ENCODE measurements around the gene NR2C2.

NR2C2 gene

GRCh38 chr3:14913926-14914778, 33.2 kb upstream of the NR2C2 start:
- TF ChIP-seq ZNF274 (IDR thresholded peaks at IDR 0.05; ENCODE audit: low read depth, low read length) = no peak

GRCh38 chr3:14914779-14915117, 32.6 kb upstream of the NR2C2 start:
- H3K4me3 ChIP-seq (ENCODE audit: low read length) = no peak overlapping the region
- TF ChIP-seq ZNF274 (IDR thresholded peaks at IDR 0.05; ENCODE audit: low read depth, low read length) = no peak

More at GRCh38 chr3:14913926-14914778, 33.2 kb upstream of the NR2C2 start:
- H3K4me3 ChIP-seq (ENCODE audit: low read length) = no peak overlapping the region

GRCh38 chr3:14915636-14916222, 31.7 kb upstream of the NR2C2 start:
- H3K4me3 ChIP-seq (ENCODE audit: low read length) = no peak overlapping the region
- TF ChIP-seq ZNF274 (IDR thresholded peaks at IDR 0.05; ENCODE audit: low read depth, low read length) = no peak

GRCh38 chr3:14918356-14918860, 29.0 kb upstream of the NR2C2 start:
- no peak overlapping the region for H3K4me3 ChIP-seq (ENCODE audit: low read length)
- no peak for TF ChIP-seq ZNF274 (IDR thresholded peaks at IDR 0.05; ENCODE audit: low read depth, low read length)

GRCh38 chr3:14920536-14920935, 26.8 kb upstream of the NR2C2 start:
- TF ChIP-seq ZNF274 (IDR thresholded peaks at IDR 0.05; ENCODE audit: low read depth, low read length) = no peak
- H3K4me3 ChIP-seq (ENCODE audit: low read length) = no peak overlapping the region

- no peak for TF ChIP-seq ZNF274 (IDR thresholded peaks at IDR 0.05; ENCODE audit: low read depth, low read length)
- H3K4me3 ChIP-seq (ENCODE audit: low read length) = no peak overlapping the region
These were observed 26.3 kb upstream of the NR2C2 start for GRCh38 chr3:14921034-14921616.

GRCh38 chr3:14921811-14922705, 25.3 kb upstream of the NR2C2 start:
- H3K4me3 ChIP-seq (ENCODE audit: low read length) = no peak overlapping the region
- TF ChIP-seq ZNF274 (IDR thresholded peaks at IDR 0.05; ENCODE audit: low read depth, low read length) = no peak

GRCh38 chr3:14922863-14923262, 24.5 kb upstream of the NR2C2 start:
- H3K4me3 ChIP-seq (ENCODE audit: low read length) = no peak overlapping the region
- no peak for TF ChIP-seq ZNF274 (IDR thresholded peaks at IDR 0.05; ENCODE audit: low read depth, low read length)

GRCh38 chr3:14923476-14923875, 23.9 kb upstream of the NR2C2 start:
- no peak for TF ChIP-seq ZNF274 (IDR thresholded peaks at IDR 0.05; ENCODE audit: low read depth, low read length)
- H3K4me3 ChIP-seq (ENCODE audit: low read length) = no peak overlapping the region

GRCh38 chr3:14925729-14926591, 21.4 kb upstream of the NR2C2 start:
- no peak overlapping the region for H3K4me3 ChIP-seq (ENCODE audit: low read length)
- no peak for TF ChIP-seq ZNF274 (IDR thresholded peaks at IDR 0.05; ENCODE audit: low read depth, low read length)

GRCh38 chr3:14926592-14926991, 20.8 kb upstream of the NR2C2 start:
- no peak for TF ChIP-seq ZNF274 (IDR thresholded peaks at IDR 0.05; ENCODE audit: low read depth, low read length)
- no peak overlapping the region for H3K4me3 ChIP-seq (ENCODE audit: low read length)

- no peak for TF ChIP-seq ZNF274 (IDR thresholded peaks at IDR 0.05; ENCODE audit: low read depth, low read length)
- no peak overlapping the region for H3K4me3 ChIP-seq (ENCODE audit: low read length)
These were observed 20.1 kb upstream of the NR2C2 start for GRCh38 chr3:14927308-14927707.

Data from GM08714 (cell line).